HG03025 (cell line): ENCODE results near the gene CRK.
"Not testable (repeated sequence)": the region's sequence is repeated elsewhere in the genome, so short reads cannot be mapped to it uniquely, and the experiment has no call there.

Source experiments
- ATAC-seq: cut with Tn5 transposase; IDR thresholded peaks from one replicate; pipeline ENCODE4 v1.9.1; 2021; ENCODE audit warnings: mild to moderate bottlenecking, moderate library complexity; ENCODE audit not compliant: unreplicated experiment, low FRiP score

CRK gene

DNA sequence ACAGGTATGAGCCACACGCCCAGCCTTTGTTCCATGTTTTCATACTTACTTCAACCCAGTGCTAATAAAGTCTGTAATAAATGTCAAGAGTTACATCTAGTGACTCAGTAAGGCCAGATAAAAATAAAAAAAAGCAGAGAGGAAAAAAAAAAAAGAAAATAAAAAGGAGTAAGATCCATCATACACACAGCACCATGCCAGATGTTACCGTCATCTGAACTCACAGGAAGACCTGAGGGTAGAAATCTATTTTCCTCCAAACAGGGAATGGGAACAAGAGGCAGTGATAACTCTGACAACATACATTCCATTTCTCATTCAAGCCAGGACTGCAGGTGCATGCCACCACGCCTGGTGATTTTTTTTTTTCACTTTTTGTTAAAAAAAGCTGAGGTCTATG is 20.7 kb downstream of the CRK start:
- no peak for ATAC-seq

DNA sequence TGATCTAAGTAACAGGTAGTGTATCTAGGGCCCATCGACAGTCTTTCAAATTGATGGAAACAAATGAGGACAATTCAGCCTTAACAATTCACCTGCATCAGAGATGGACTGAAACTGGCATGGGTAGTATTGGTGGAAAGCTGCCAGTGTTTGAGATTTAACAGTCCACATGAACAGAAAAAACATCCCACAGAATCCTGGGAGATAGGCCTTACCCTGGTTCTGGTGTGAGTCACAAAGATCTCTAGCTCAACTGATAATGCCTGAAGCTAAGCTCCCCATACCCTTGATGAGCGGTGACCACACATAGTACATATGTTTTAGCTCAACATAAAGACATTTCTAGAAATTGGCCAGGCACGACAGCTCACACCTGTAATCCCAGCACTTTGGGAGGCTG is 21.9 kb downstream of the CRK start:
- no peak for ATAC-seq

DNA sequence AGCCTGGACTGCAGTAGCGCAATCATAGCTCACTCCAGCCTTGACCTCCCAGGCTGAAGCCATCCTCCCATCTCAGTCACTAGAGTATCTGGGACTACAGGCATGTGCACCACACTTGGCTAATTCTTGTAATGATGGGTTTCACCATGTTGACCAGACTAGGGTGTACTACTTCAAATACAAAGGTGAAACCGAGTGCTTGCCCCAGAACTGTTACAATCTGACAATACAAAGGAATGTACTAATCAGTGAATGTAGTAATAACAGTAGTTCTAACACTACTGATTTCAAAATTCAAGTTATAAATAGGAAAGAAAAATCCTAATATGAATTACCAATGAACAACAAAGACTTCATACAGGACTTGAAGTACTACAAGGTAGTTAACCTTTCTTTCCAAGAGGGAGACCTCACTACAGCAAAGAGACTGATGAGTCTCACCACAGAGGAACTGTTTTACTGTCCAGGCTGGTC is 24.4 kb downstream of the CRK start:
- no peak for ATAC-seq

DNA sequence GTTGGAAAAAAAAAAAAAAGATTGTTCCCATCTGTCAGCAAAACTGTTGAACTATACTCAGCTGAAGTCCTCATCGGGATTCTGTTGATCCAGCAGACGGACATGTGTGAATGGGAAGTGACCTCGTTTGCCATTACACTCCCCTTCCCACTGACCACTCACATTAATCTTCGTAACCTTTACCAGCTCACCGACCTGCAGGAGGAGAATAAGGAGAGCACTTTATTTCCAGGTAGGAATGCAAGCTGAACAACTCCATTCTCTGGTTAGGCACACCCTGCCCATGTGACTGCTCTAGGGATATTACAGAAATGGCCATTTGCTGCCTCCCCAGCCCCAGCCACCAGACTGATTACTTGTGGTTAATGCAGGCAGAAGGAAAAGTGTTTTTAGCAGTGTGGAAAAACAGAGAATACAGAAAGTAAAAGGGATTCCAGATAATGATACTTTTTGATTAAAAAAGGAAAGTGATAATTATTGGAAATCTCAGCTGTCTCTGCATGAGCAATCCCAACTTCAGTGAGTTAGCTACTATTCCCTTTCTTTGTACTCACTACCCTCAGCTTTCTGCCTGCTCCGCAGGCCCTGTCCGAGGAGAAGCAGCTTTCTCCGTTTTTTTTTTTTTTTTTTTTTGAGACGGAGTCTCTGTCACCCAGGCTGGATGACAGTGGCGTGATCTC is 32.4 kb downstream of the CRK start:
- ATAC-seq = no peak

DNA sequence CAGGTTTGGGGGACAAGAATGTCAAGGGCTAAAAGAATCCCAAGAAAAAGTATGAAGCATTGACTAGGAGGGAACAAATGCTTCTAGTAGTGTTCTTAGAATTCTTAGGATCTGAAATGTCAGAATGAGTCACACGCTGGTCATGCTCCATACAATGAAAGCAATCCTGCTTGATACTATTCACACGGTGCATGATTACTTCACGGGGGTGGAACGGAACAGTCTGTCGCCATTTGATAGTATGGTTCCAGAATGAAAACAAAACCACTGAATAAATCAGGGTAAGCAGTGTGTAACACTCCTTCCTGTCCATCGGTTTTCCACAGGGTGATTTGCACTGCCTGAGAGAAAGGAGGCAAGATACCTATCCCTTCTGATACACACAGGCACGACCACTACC is 33.1 kb downstream of the CRK start:
- ATAC-seq = no peak

DNA sequence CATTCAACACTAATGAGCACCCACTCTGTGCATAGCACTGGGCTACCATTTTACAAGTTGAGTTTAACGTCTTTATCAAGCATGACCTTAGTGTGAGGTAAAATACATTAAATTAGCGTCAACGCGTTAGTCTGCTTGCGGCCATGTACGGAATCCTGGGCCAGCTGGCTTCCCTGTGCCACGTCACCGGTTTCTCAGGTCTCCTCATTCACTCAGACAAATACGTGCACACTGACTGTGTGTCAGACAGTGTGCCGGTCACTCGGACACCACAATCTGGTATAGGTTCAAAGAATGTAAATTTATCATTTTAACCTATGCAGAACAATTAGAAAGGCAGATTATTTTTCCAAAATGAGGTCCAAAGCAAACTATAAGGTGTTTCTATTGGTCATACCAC is 34.6 kb downstream of the CRK start:
- no peak for ATAC-seq

DNA sequence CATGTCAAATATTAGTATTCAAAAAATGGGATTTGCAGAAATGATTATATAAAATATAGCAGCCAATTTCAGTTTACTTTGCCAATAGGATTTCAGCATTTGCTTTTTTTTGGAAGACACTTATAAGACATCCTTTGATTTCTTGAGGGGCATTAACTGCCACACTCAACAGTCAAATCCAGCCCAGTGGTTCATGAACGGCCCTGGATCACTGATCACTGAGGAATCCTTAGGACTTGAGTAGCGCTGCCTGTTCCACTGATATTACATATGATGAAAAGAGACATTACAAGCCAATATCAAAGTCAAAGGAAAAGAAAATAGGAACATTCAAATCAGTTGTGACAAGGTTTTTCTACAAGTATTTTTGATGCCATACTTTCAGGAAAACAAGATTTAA is 35.1 kb downstream of the CRK start:
- ATAC-seq = no peak

DNA sequence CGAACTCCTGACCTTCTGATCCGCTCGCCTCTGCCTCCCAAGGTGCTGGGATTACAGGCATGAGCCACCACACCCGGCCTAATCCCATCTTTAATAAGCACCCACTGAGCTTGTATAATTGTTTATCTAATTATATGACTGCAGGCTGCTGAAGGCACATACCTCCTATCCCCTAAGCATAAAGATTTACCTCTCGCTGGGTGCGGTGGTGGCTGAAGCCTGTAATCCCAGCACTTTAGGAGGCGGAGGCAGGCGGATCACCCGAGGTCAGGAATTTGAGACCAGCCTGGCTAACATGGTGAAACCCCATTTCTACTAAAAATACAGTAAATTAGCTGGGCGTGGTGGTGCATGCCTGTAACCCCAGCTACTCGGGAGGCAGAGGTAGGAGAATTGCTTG is 35.9 kb downstream of the CRK start:
- no peak for ATAC-seq

DNA sequence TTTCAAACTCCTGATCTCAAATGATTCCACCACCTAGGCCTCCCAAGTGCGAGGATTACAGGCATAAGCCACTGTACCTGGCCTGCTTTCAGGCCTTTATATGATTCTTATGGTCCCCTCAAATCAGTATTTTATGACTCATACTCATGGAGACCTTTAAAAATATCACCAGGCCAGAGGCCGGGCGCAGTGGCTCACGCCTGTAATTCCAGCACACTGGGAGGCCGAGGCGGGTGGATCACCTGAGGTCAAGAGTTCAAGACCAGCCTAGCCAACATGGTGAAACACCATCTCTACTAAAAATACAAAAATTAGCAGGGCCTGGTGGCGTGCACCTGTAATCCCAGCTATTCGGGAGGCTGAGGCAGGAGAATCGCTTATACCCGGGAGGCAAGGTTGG is 37.6 kb downstream of the CRK start:
- ATAC-seq = not testable (repeated sequence)

DNA sequence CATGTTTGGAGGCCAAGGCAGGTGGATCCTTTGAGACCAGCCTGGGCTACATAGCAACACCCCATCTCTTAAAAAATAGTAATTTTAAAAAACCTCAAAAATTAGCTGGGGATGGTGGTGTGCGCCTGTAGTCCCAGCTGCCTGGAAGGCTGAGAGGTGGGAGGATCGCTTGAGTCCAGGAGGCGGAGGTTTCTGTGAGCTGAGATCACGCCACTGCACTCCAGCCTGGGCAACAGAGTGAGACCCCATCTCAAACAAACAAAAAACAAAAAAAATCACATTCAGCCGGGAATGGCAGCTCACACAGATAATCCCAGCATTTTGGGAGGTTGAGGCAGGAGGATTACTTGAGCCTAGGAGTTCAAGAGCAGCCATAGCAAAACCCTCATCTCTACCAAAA is 39.6 kb downstream of the CRK start:
- ATAC-seq = no peak

DNA sequence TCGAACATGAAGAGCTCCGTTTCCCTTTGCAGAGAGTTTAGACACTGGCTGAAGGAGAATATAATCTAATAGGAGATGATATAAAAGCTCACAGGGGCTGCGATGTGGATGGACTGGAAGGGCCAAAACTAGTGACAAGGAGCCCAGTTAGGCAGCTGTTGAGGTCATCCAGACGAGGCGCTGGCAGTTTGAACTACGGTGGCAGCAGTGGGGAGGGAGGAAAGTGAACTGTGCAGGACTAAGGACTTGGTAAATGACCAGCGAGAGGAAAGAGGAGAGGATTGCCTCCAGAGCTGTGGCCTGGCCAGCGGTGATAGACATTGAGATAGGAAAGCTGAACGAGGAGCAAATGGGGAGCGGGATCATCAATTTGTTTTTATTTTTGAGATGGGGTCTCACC is 41.4 kb downstream of the CRK start:
- ATAC-seq = no peak

DNA sequence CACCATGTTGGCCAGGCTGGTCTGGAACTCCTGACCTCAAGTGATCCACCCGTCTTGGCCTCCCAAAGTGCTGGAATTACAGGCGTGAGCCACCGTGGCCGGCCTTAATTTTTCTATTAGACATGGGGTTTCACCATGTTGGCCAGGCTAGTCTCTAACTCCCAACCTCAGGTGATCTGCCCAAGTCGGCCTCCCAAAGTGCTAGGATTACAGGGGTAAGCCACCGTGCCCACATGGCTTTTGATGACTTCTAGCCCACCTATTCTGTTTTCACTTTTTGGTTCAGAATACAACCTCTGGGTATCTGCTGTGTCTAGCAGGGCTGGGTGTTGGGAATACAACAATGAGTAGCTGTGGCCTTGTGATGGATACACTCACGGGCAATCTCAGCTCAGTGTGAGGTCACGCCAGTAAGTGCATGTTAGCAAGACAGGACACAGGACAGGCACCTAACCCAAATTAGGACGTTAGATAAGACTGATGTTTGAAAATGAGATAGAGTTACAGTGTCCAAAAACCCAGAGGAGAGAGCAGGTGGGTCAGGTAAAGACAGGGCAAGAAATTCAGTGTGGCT is 41.9 kb downstream of the CRK start:
- ATAC-seq = no peak

DNA sequence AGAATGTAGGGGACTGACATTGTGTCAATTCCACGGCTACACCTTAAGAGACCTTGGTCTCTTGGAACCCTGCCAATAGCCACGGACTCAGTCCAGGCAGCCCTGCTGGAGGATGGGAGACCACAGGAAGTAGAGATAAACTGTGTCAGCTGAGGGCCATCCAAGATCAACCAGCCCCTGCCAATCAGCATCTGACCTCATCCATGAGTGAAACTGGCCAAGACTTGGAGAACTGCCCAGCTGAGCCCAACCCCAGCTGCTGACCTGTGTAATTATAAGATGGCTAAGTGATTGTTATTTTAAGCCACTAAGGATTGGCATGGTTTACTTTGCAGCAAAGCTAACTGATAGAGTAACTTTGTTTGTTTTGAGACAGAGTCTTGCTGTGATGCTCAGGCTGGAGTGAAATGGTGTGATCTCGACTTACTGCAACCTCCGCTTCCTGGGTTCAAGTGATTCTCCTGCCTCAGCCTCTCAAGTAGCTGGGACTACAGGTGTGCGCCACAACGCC is 42.7 kb downstream of the CRK start:
- no peak for ATAC-seq

DNA sequence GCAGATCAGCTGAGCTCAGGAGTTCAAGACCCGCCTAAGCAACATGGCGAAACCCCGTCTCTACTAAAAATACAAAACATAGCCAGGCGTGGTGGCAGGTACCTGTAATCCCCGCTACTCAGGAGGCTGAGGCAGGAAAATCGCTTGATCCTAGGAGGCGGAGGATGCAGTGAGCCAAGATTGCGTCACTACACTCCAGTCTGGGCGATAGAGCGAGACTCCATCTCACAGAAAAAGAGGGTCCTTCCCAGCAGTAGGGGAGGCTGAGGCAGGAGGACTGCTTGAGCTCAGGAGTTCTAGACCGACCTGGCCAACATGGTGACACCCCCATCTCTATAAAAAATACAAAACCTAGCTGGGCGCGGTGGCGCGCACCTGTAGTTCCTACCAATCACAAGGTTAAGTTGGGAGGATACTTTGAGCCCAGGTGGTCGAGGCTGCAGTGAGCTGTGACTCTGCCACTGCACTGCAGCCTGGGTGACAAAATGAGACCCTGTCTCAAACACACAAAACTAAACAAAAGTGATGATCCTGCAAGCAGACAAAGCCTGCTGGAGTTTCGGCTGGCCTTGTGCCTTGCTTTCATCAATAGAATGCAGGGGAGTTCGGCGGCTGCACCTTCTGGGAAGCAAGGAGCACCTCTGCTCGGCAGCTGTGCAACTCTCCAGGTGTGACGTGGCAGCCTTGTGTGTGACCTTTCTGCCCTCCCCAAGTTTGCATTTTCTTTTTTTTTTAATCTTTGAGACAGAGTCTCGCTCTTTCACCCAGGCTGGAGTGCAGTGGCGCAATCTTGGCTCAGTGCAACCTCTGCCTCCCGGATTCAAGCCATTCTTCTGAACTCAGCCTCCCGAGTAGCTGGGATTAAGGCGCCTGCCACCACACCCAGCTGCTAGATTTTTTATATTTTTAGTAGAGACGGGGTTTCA is 43.6 kb downstream of the CRK start:
- ATAC-seq = no peak

DNA sequence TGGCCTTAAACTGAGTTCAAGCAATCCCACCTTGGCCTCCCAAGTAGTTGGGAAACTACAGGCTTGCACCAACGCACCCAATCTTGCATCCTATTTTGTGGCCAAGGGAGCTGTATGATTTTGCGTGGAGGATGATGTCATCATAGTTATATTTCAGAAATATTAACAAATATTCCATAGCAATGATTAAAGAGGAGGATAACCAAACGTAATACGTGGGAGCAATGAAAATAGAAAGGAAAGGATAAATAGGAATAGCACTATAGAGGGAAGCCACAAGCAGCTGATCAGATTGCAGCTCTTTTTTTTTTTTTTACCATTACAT is 53.8 kb downstream of the CRK start:
- no peak for ATAC-seq

DNA sequence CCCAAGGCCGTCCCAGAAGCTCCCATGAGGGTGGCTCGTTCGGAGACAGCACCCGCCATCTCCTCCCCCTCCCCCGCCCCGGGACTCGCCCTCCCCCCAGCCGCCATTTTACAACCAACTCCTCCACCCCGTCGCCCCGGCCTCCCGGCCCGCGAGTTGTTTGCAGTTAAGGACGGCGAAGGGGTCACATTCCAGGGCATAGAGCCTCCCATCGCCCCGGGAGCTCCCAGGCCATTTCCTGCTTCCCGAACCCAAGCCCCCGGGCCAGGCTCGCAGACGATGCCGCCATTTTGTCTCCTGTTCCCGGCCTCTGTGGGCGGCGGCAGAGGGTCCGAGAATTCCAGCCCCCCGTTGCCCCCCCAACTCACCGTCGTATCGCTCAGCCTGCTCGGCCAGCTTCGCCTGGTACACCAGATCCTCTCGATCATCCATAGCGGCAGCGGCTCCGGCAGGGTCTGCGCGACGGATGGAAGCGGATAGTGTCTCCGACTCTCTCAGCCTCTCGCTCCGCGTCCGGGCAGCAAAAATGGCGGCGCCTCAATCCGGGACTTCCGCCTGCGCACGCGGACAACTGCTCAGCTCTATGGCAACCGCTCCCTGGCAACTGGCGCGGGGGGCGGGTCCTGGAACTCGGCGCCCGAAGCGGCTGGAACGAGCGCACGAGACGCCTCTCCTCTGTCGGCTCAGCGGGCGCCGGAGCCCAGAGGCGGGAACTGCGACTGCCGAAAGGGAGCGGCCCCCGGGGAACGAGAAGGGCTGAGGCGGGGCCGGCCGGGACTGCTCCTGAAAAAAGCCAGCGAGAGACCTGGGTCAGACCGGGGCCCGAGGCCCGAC is 56.1 kb downstream of the CRK start, which contains the start of gene YWHAE:
YWHAE (minus strand) TSS at position 544 of the 834 bp plus-strand sequence; CDS start at position 432, 112 bp downstream.
- ATAC-seq = peak; percentile 75

DNA sequence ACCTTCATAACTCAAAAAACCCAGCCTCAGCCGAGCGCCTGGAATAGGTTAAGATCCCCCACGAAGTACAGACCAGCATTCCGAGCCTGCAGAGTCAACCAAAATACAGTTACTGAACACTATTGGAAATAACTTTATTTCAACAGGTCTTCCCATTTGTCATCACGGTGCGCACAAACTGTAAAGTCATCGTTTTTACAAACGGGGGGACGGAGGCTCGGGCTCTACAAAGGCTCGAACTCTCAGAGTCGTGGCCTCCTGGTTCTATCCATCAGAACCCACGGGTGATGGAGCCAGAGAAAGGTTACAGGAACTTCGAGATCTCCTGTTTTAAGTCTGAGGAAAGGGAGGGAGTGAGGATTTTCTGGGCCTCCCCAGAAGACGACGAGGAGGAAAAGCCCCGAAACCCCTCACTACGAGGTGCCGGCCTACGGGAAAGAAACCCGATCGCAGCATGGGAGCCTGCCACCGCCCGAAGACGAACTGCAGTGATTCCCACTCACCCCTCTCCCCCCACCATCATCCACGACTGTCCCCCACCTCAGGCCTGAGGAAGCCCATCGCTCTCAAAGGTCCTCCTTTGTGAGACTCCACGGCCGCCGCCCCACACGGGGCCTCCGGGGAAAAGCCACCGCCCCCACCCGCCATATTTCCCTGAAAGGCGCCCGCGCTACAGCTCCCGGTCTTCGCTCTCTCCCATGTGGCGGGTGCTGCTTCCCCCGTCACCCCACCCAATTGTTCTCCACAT is 56.9 kb downstream of the CRK start:
- ATAC-seq = peak; percentile 18

DNA sequence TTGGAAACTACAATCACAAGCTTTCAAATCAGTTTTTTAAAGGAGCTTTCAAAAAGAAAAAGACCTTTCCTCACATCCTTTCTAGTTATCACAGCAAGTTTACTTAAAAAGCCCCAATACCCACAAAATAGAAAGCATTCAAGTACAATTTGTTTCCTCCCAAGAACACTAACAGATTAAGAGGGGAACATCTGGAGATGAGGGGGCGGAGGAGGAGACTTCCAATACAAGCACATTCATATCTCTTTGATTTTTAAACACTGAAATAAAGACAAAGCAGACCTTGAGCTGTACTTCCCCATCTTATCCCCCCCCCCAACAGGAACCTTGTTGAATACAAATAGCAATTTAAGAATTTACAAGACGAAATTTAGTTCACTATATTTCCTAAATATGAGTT is 58.0 kb downstream of the CRK start:
- ATAC-seq = no peak

DNA sequence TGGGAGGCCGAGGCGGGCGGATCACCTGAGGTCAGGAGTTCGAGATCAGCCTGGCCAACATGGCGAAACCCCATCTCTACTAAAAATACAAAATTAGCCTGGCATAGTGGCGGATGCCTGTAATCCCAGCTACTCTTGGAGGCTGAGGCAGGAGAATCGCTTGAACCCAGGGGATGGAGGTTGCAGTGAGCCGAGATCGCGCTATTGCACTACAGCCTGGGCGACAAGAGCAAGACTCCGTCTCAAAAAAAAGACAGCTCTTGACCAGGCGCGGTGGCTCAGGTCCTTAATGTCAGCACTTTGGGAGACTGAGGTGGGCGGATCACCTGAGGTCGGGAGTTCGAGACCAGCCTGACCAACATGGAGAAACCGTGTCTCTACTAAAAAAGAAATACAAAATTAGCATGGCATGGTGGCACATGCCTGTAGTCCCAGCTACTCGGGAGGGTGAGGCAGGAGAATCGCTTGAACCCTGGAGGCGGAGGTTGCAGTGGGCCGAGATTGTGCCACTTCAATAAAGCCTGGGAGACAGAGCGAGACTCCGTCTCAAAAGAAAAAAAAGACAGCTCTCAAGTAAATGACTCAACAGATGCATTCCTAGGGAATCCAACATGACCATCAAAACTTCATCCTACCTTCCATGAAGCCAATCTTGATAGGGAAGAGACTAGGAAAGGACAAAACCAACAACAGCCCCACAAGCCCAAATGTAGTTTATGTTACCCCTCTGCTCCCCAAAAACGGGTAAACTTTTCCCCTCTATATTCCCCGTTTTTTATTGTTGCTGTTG is 60.0 kb downstream of the CRK start:
- not testable (repeated sequence) for ATAC-seq
